Activated CD4-positive, alpha-beta T cell treated with anti-CD3 and anti-CD28 coated beads for 4 hours (primary cell): ENCODE data around the gene ZNF160.
"Not testable (repeated sequence)": the region's sequence is repeated elsewhere in the genome, so short reads cannot be mapped to it uniquely, and the experiment has no call there.

ENCODE experiments used
- DNase-seq, 2 donors: peaks; one replicate each; pipeline ENCODE4 v3.0.0-alpha.2; 2020

ZNF160 gene

GRCh38 chr19:53091413-53092254 lies 11.6 kb downstream of the ZNF160 start:
- DNase-seq: no peak

GRCh38 chr19:53088091-53088490 lies 15.1 kb downstream of the ZNF160 start:
- no peak for DNase-seq

- DNase-seq: no peak
Observed at GRCh38 chr19:53086949-53087348, 16.3 kb downstream of the ZNF160 start.

GRCh38 chr19:53085496-53085895 lies 17.7 kb downstream of the ZNF160 start:
- DNase-seq: no peak

GRCh38 chr19:53082929-53083328 lies 20.3 kb downstream of the ZNF160 start:
- DNase-seq: no peak

GRCh38 chr19:53079313-53079924 lies 23.8 kb downstream of the ZNF160 start:
- DNase-seq: no peak

- DNase-seq: no peak
Observed at GRCh38 chr19:53078668-53079067, 24.6 kb downstream of the ZNF160 start.

GRCh38 chr19:53076984-53077383 lies 26.2 kb downstream of the ZNF160 start:
- no peak for DNase-seq

GRCh38 chr19:53068834-53069233 lies 34.4 kb downstream of the ZNF160 start:
- no peak for DNase-seq

- DNase-seq: no peak
Observed at GRCh38 chr19:53068199-53068598, 35.0 kb downstream of the ZNF160 start.

- DNase-seq: no peak
Observed at GRCh38 chr19:53057904-53058580, 45.2 kb downstream of the ZNF160 start.

- no peak for DNase-seq
Observed at GRCh38 chr19:53055117-53055516, 48.1 kb downstream of the ZNF160 start.

- no peak for DNase-seq
Observed at GRCh38 chr19:53047379-53047778, 55.8 kb downstream of the ZNF160 start.

- no peak for DNase-seq
Observed at GRCh38 chr19:53045536-53045935, 57.7 kb downstream of the ZNF160 start.

GRCh38 chr19:53041366-53041765 lies 61.9 kb downstream of the ZNF160 start:
- no peak for DNase-seq

- peak in 1 of 2 donors; percentile 3 for DNase-seq
Observed at GRCh38 chr19:53037101-53038097, 65.8 kb downstream of the ZNF160 start.

- DNase-seq: no peak
Observed at GRCh38 chr19:53034948-53035675, 68.1 kb downstream of the ZNF160 start.

GRCh38 chr19:53034054-53034453 lies 69.2 kb downstream of the ZNF160 start:
- no peak for DNase-seq

GRCh38 chr19:53028306-53028705 lies 74.9 kb downstream of the ZNF160 start:
- not testable (repeated sequence) for DNase-seq

- peak in 1 of 2 donors; percentile 3 for DNase-seq
Observed at GRCh38 chr19:53019684-53020083, 83.5 kb downstream of the ZNF160 start.
